Neural progenitor cell (in vitro differentiated cells): ENCODE results near the gene TTLL12.

Source experiments
- CTCF ChIP-seq: fragments of 200-600 bp; sonication (generic); IDR thresholded peaks from 2 replicates; pipeline ENCODE4 v1.5.1; 2017; ENCODE audit warnings: antibody characterized with exemption, mild to moderate bottlenecking
- EZH2 ChIP-seq: fragments of 200-600 bp; sonication (generic); IDR thresholded peaks from 2 replicates; pipeline ENCODE4 v1.6.1; 2017; ENCODE audit warnings: antibody characterized with exemption, mild to moderate bottlenecking, moderate library complexity
- EZH2phosphoT487 ChIP-seq: fragments of 200-600 bp; sonication (generic); IDR thresholded peaks from 2 replicates; pipeline ENCODE4 v1.6.1; 2017; ENCODE audit warnings: antibody characterized with exemption

GRCh38 chr22:43231724-43232034 lies 44.7 kb upstream of the TTLL12 start:
- TF ChIP-seq CTCF: no peak
- TF ChIP-seq EZH2phosphoT487: no peak
- TF ChIP-seq EZH2: no peak
